Activated CD8-positive, alpha-beta memory T cell treated with anti-CD3 and anti-CD28 coated beads, Interleukin-2, amount 50 U/mL, for 4 hours (primary cell): ENCODE results near the gene CEP68.
"Not testable (repeated sequence)": the region's sequence is repeated elsewhere in the genome, so short reads cannot be mapped to it uniquely, and the experiment has no call there.

Experiments used
- DNase-seq: peaks from one replicate; pipeline ENCODE4 v3.0.0-alpha.2; 2020

CEP68 gene

DNA sequence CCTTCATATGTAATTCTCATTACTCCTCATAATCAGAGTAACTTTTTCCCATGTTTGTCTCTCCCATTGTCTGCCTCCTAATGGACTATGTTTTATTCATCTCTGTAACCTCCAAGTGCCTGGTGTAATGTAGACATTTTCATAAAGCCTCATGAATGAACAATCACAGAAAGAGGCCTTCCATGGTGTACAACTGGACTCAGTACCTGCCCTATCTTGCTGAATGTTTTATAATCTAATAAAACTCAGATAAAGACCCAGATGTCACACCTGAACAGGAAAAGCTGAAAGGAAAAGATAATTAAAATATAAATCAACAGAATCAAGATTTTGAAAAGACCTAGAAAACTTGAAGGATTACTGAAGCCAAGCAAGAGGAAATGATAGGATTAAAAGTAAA lies 37.0 kb downstream of the CEP68 start:
- no peak for DNase-seq

- DNase-seq = no peak
Observed at GRCh38 chr2:65096948-65097347, 40.7 kb downstream of the CEP68 start.

- no peak for DNase-seq
Observed at GRCh38 chr2:65097844-65098243, 41.6 kb downstream of the CEP68 start.

- DNase-seq = no peak
Observed at GRCh38 chr2:65098741-65099140, 42.5 kb downstream of the CEP68 start.

DNA sequence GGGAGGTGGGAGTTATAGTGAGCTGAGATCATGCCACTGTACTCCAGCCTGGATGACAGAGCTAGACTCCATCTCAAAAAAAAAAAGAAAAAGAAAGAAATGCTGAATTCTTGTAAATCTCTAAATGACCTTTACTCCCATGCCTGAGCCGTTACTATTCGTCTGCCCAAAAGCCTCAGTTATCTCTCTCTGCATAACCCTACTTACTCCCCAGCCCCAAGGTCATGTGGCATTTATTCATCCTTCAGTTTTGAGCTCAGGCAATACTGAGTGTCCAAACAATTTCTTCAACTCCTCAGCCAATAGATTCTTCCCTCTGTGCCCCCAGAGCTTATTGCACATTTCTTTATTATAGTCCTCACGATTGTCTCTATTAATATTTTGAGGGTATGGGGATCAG lies 44.9 kb downstream of the CEP68 start:
- no peak for DNase-seq

GRCh38 chr2:65103013-65103715 lies 46.9 kb downstream of the CEP68 start:
- no peak for DNase-seq

GRCh38 chr2:65107530-65107929 lies 51.3 kb downstream of the CEP68 start:
- DNase-seq = no peak

- no peak for DNase-seq
Observed at GRCh38 chr2:65108780-65109179, 52.6 kb downstream of the CEP68 start.

- no peak for DNase-seq
Observed at GRCh38 chr2:65112633-65113032, 56.4 kb downstream of the CEP68 start.

DNA sequence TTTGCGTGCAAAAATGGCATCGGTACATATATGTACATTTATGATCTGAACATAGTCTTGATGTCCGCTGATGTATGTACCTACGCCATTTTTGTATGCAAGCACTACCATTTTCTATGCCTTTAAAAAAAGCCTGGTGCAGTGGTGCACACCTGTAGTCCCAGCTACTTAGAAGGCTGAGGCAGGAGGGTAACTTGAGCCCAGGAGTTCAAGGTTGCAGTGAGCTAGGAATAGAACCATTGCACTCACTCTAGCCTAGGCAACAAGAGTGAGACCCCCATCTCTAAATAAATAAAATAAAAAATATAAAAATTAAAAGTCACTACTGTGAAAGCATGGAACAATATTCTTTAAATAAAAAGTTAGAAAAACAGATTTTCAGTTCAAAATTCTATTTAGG lies 57.0 kb downstream of the CEP68 start:
- DNase-seq = no peak

DNA sequence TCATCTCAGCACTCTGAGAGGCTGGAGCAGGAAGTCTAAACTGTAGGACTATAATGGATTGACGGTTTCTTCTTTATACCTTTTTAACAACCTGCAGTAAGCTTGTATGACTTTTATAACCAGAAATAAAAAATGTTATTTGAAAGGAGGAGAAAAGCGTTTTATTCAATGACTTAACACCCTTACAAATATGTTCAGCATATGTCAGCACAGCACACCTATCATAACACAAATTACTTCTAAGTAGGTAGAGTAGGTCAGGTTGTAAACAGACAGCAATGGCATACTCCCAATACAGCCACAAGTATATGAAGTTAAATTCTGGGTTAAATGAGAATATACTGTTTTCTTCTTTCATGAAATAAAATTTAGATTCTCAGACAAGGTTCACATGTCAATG lies 57.6 kb downstream of the CEP68 start:
- DNase-seq = no peak

DNA sequence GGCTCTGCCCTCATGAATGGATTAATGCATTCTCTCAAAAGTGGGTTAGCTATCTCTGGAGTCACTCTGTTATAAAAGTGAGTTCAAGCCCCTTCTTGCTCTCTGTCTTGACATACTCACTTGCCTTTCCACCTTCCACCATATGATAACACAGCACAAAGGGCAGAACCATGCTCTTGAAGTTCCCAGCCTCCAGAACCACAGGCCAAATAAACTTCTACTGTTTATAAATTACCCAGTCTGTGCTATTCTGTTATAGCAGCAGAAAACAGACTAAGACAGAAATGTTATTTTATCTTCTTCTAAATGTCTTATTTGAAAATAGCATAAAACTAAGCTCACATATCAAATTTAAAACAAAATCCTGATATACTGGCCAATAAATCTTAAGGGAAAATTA lies 58.7 kb downstream of the CEP68 start:
- DNase-seq = no peak

GRCh38 chr2:65116645-65117044 lies 60.4 kb downstream of the CEP68 start:
- DNase-seq = no peak

- no peak for DNase-seq
Observed at GRCh38 chr2:65120990-65121693, 64.9 kb downstream of the CEP68 start.

DNA sequence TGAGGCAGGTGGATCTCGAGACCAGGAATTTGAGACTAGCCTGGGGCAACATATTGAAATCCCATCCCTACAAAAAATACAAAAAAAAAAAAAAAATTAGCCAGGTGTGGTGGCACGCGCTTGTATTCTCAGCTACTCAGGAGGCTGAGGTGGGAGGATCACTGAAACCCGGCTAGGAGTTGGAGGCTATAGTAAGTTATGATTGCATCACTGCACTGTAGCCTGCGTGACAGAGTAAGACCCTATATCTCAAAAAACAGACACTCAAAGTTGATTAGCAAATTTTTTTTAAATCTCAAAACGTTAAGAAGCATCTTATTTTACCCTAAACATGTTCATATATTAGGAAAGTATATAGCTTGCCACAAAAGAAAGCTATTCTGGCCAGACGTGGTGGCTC lies 66.1 kb downstream of the CEP68 start:
- no peak for DNase-seq

- not testable (repeated sequence) for DNase-seq
Observed at GRCh38 chr2:65125457-65125856, 69.2 kb downstream of the CEP68 start.

DNA sequence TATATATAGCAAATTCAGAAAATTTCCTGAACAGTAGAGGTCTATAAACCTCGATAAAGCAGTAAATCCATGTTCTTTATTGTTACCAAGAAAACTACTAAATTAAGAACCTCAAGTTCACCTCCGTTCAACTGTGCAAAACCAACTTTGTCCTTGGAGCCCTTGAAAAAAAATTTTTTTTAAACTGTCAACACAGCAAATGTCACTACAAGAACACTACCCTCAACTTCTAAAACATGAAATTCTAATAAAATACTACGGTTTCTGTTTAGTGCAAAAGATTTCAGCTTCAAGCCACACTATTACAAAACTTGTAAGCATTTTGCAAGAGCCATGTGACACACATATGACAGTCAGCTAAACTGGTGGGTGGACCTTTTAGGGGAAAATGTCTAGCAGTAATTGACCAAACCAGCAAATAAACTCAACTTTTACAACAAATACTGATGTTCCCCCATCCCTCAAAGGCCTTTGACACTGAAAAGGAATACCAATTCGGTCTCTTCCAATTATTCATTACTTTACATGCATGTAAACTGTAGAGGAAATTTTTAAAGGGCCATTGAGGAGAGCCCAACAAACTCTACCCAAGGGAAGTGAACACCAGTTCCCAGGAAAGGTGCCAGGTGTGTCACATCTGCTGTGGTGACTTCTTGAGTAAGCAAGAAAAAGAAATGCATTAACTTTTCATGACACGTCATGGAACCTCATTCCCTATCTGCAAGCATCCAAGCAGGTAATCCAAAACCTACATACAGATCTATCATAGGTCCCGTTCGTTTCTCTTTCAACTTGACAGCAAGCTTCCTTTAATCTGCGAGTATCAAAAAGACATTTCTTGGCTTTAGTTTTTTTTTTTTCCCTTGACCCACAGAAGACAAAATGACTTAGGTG lies 72.3 kb downstream of the CEP68 start:
- DNase-seq = no peak

GRCh38 chr2:65129286-65129825 lies 73.1 kb downstream of the CEP68 start:
- peak; percentile 38 for DNase-seq

- DNase-seq = peak; percentile 99
Observed at GRCh38 chr2:65129826-65130663, 73.8 kb downstream of the CEP68 start, which contains the start of gene RAB1A. Gene RAB1A, minus strand, starts transcription at chr2:65130106. Its CDS starts 191 bp downstream, at chr2:65129915.

- DNase-seq = no peak
Observed at GRCh38 chr2:65130664-65131175, 74.5 kb downstream of the CEP68 start.

DNA sequence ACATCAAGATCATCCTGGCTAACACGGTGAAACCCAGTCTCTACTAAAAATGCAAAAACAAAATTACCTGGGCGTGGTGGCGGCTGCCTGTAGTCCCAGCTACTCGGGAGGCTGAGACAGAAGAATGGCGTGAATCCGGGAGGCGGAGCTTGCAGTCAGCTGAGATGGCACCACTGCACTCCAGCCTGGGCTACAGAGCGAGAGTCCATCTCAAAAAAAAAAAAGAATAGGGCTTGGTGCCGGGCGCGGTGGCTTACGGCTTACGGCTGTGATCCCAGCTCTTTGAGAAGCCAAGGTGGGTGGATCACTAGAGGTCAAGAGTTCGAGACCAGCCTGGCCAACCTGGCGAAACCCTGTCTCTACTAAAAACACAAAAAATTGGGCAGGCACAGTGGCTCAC lies 76.7 kb downstream of the CEP68 start:
- DNase-seq = not testable (repeated sequence)

DNA sequence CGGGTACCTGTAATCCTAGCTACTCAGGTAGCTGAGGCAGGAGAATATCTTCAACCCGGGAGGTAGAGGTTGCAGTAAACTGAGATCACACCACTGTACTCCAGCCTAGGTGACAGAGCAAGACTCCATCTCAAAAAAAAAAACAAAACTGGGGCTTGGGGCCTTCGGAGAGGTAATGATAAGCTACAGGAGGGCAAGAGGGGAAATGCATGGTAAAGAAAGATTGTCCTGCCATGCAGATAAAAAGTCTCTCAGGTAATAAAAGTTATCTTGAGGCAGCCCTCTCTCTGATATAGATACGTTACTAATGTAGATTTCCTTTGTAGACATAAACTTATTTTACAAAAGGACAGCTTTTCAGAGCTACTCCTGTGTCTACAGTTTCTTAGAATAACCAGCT lies 77.4 kb downstream of the CEP68 start:
- no peak for DNase-seq
